Measurements from ENCODE around the gene RHEBL1.

The RHEBL1 gene

DNA sequence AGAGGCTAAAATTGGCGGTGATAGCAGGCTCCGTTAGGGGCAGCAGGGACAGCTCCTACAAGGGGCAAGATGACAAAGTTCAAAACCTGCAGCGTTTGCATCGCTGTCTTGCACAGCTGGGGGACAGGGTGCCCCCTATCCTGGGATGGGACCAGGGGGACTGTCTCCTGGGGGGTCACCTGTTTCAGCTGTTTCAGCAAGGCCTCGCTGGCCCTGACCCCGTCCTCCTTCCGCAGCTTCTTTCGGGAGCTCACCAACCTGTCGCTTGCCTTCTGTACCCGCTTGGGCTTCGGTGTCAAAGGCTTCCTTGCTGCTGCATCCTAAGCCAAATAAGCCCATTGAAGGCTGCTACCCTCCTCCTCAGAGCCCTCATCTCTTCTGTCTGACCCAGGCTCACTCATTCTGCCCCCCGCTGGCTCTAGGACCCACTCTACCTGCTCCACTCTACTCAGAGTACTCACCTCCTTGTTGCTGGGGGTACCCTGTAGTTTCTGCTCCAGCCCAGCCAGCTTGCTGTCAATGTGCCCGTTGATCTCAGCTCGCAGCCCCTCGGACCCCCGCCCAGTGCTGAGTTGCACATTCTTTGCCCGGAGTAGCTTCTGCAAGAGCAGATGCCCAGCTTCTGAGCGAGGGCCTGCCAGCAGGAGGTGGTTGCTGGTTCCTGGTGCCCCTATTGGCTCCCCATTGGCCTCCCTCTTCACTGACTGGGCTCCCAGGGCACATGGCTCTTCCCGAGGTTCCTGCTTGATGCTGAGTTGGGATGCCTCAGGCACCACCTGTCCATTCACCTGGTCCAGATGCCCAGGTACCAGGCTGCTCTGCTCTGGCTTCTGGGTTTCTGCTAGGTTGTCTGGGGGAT, 38.8 kb downstream of the RHEBL1 start:
- Histone ChIP-seq H3K4me1 (ENCODE audit: insufficient read depth, low read length) (no peaks in the 10 kb centered on the region), H3K9ac (ENCODE audit: low read depth, low read length) (no peak overlapping the region), H3K9me3 (ENCODE audit: control insufficient read depth, insufficient read depth, low read length) (no peaks in the 10 kb centered on the region), H3K36me3 (ENCODE audit: insufficient read depth, low read length) (peaks cover 42% of the 10 kb centered on the region)

DNA sequence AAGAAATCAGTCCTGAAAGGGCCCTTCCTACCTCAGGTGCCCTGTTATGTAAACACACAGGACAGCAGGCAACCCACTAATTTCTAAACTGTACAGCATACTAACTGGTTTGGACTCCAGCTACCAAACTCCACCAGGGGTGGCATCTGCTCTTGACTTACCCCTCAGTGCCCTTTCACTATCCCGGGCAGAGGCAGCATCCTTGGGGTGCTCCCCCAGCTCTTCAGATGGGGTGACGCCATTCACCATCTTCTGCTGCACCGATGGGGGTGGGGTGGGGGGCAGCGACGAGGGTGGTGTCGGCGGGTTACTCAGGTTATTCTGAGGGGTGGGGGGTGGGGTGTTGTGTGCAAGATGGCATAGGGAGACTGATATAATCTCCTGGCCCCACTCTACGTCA, 39.7 kb downstream of the RHEBL1 start:
- Histone ChIP-seq H3K9ac (ENCODE audit: low read depth, low read length) (no peak overlapping the region), H3K9me3 (ENCODE audit: control insufficient read depth, insufficient read depth, low read length) (no peaks in the 10 kb centered on the region), H3K36me3 (ENCODE audit: insufficient read depth, low read length) (peaks cover 46% of the 10 kb centered on the region), H3K4me1 (ENCODE audit: insufficient read depth, low read length) (no peaks in the 10 kb centered on the region)

DNA sequence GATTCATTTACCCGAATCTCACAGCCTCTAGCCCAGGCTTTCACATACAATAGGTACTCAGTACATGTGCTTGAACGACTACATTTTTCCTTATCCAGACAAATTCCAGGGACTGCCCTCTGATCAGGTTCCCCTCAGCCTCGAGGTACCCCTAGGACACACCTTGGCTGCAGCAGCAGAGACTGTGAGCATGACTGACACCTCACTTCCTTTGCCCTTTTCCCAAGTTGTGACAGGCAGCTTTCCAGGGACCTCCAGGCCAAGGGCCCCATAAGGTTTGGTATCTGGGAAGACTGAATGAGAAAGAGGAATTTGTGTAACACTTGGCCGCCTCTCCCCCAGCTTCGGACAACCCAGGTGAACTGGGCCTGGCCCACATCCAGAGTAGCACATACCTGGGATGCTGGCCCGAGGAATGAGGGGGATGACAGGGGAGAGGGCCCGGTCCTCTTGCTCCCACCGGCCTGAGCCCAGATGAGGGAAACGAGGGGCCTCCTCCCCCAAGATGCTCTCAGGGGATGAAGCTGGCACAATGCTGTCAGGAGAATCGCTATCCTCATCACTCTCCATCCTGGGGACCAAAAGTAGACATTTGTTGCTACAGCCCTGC, 41.0 kb downstream of the RHEBL1 start:
- H3K9me3 ChIP-seq (ENCODE audit: control insufficient read depth, insufficient read depth, low read length) = no peaks in the 10 kb centered on the region
- H3K4me1 ChIP-seq (ENCODE audit: insufficient read depth, low read length) = no peaks in the 10 kb centered on the region
- no peak overlapping the region for H3K9ac ChIP-seq (ENCODE audit: low read depth, low read length)
- peaks cover 51% of the 10 kb centered on the region for H3K36me3 ChIP-seq (ENCODE audit: insufficient read depth, low read length)

DNA sequence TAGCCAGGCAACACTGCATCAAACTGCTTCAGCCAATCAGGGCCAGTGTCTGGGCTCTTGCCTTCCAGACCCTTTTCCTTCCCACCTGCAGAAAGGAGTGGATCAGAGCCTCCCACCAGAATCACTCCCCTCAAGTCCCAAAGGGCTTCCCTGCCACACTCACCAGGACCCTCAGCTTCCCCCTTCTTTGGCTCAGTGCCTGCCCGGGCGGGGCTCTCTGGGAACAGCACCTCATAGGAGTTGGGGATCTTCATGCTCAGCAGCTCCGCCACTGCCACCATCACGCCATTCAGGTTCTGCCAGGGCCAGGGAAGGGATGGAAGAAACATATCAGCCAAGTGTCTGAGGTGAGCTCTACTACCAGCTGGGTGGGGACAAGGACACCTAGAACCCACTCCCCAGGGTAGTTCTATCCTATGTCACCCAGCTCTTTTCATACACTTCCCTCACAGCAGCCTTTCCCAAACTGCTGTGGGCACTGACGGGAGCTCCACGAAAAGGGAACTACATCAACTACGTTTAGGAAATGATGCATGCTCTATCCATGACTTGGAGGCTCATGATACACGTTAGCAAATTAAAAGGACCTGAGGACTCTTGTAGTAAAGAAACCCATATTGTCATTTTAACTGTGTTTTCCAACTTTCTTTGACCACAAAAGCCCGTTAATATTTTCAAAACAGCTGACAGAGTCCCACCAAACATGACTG, 41.8 kb downstream of the RHEBL1 start:
- Histone ChIP-seq H3K4me1 (ENCODE audit: insufficient read depth, low read length) (no peaks in the 10 kb centered on the region), H3K36me3 (ENCODE audit: insufficient read depth, low read length) (peaks cover 58% of the 10 kb centered on the region), H3K9me3 (ENCODE audit: control insufficient read depth, insufficient read depth, low read length) (no peaks in the 10 kb centered on the region), H3K9ac (ENCODE audit: low read depth, low read length) (no peak overlapping the region)

DNA sequence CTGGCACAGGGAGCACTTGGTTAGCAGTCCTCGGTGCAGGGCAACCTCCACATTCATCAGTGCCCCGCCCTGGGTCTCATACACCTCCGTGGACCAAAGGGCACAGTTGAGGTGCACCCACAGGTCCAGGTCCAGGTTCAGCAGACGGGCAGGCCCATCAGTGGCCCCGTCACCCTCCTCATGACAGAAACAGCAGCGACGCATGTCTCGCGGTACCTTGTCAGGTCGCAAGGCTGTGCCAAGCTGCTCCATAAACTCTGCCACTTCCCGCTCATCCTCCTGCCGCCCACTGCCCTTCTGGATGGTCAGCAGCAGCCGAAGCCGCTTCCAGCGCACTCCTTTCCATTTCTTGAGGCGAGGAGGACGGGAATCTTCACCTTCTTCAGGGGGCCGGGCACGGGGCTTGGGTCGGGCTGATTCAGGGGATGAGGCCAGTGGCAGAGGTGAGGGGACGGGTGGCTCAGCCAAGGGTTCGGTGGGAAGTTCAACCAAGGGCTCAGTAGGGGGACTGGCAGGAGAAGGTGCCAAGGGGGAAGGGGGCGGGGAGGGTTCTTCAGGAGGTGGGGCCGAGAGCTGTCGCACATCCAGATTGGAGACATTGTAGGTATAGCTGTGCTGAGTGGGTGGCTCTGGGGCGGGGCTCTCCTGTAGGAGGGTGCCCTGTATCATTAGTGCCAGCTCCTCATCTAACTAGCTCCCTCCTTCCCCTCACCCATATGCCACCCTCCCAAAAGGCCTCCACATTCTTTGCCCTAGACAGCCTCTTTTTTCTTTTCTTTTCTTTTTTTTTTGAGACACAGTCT, 42.9 kb downstream of the RHEBL1 start:
- Histone ChIP-seq H3K9ac (ENCODE audit: low read depth, low read length) (no peak overlapping the region), H3K4me1 (ENCODE audit: insufficient read depth, low read length) (no peaks in the 10 kb centered on the region), H3K9me3 (ENCODE audit: control insufficient read depth, insufficient read depth, low read length) (no peaks in the 10 kb centered on the region), H3K36me3 (ENCODE audit: insufficient read depth, low read length) (peaks cover 52% of the 10 kb centered on the region)

DNA sequence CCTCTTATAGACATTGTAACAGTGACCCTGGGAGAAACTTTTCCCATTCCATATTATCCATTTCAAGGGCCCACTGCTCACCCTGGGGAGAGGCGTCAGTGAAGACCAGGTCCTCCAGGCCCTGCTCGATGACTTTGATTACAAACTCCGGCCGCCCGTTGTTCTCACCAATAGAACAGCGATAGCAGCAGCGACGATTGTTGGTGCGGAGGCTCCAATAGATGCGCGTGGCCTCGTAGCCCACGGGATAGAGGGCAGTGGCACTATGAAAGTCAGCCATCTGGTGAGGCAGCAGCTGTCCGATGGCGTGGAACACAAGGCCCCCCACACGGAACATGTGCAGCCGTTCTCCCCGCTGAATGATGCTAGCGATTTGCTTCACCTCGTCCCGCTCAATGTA, 43.7 kb downstream of the RHEBL1 start:
- Histone ChIP-seq H3K36me3 (ENCODE audit: insufficient read depth, low read length) (peaks cover 44% of the 10 kb centered on the region), H3K9me3 (ENCODE audit: control insufficient read depth, insufficient read depth, low read length) (no peaks in the 10 kb centered on the region), H3K4me1 (ENCODE audit: insufficient read depth, low read length) (no peaks in the 10 kb centered on the region), H3K9ac (ENCODE audit: low read depth, low read length) (no peak overlapping the region)

DNA sequence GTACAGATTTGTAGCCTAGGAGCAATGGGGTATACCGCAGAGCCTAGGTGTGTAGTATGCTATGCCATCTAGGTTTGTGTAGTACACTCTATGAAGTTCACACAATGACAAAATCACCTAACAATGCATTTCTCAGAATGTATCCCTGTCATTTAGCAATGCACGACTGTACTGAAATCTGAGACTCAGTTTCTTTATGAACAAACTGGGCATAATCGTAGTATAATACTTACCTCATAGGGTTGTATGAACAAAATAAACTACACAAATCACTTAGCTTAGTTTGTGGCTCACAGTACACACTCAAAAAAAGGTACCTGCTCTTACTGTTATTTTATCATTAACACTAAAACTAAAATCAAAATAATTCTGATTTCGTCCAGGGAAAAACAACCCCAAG, 44.3 kb downstream of the RHEBL1 start:
- no peak overlapping the region for H3K9ac ChIP-seq (ENCODE audit: low read depth, low read length)
- peaks cover 44% of the 10 kb centered on the region for H3K36me3 ChIP-seq (ENCODE audit: insufficient read depth, low read length)
- no peaks in the 10 kb centered on the region for H3K9me3 ChIP-seq (ENCODE audit: control insufficient read depth, insufficient read depth, low read length)
- no peaks in the 10 kb centered on the region for H3K4me1 ChIP-seq (ENCODE audit: insufficient read depth, low read length)

DNA sequence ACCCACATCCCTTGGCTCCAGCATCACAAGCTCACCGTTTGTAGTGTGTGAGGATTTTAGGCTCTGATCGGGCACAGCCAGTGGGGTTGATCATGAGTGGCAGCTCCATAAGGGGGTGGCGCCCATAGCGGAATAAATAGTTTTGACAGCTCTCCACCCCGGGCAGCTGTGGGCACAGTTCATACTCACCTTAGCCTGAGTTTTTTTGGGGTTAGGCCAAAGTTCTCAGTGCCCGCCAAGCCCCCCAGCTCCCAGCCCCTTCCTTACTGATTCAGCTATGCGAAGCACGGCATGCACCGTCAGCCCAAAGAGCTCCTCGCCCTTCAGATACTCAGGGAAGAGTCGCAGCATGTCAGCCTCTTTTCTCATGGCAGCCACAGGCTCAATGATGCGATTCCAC, 45.2 kb downstream of the RHEBL1 start:
- no peak overlapping the region for H3K9ac ChIP-seq (ENCODE audit: low read depth, low read length)
- H3K9me3 ChIP-seq (ENCODE audit: control insufficient read depth, insufficient read depth, low read length) = no peaks in the 10 kb centered on the region
- H3K4me1 ChIP-seq (ENCODE audit: insufficient read depth, low read length) = no peaks in the 10 kb centered on the region; the same call in 1 of the 2 replicates
- peaks cover 40% of the 10 kb centered on the region for H3K36me3 ChIP-seq (ENCODE audit: insufficient read depth, low read length)

DNA sequence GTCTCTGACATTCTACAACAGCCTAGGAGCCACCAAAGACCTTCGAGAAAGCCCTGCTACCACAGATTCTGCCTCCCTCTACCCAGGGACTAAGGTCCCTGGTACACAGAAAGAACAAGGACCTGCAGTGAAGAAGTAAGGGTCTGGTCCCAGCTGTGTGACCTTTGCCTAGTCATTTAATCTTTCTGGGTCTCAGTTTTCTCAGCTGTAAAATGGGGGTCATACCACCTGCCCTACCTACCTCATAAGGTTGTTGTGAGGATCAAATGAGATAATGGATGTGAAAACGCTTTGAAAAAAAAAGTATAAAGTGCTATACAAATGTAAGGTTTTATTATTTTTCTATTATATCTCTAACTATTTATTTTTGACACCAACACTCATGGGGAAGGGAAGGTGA, 46.0 kb downstream of the RHEBL1 start:
- Histone ChIP-seq H3K9me3 (ENCODE audit: control insufficient read depth, insufficient read depth, low read length) (no peaks in the 10 kb centered on the region), H3K36me3 (ENCODE audit: insufficient read depth, low read length) (peaks cover 36% of the 10 kb centered on the region), H3K9ac (ENCODE audit: low read depth, low read length) (no peak overlapping the region), H3K4me1 (ENCODE audit: insufficient read depth, low read length) (no peaks in the 10 kb centered on the region; the same call in 1 of the 2 replicates)

DNA sequence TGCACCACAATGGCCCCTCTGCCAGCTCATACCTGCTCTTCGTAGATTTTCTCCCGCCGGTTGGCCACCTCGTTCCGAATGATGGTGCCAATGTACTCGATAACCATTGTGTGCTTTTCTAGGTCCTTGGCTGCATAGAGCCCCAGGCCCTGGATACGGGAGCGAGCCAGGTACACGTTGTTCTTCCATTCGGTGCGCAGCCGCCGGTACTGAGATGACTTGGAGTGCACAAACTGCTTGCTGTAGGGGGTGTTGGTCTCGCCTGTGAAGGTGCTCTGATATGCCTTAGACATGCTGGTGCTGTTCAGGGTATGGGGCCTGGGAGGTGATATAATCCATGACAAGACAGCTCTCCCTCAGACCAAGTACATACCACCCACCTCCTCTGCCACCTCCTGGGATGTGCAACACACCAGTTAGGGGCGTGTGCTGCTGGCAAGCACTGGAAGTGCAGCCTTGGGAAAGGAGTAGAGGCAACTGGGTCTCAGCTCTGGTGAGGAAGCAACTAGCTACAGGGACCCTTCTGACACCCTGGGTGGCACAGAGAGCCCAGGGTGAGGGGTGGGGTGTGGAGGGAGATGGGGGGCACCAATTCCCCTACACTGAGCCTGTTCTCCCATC, 47.1 kb downstream of the RHEBL1 start:
- Histone ChIP-seq H3K9ac (ENCODE audit: low read depth, low read length) (no peak overlapping the region), H3K9me3 (ENCODE audit: control insufficient read depth, insufficient read depth, low read length) (no peaks in the 10 kb centered on the region), H3K4me1 (ENCODE audit: insufficient read depth, low read length) (no peaks in the 10 kb centered on the region; the same call in 1 of the 2 replicates), H3K36me3 (ENCODE audit: insufficient read depth, low read length) (peaks cover 25% of the 10 kb centered on the region)

DNA sequence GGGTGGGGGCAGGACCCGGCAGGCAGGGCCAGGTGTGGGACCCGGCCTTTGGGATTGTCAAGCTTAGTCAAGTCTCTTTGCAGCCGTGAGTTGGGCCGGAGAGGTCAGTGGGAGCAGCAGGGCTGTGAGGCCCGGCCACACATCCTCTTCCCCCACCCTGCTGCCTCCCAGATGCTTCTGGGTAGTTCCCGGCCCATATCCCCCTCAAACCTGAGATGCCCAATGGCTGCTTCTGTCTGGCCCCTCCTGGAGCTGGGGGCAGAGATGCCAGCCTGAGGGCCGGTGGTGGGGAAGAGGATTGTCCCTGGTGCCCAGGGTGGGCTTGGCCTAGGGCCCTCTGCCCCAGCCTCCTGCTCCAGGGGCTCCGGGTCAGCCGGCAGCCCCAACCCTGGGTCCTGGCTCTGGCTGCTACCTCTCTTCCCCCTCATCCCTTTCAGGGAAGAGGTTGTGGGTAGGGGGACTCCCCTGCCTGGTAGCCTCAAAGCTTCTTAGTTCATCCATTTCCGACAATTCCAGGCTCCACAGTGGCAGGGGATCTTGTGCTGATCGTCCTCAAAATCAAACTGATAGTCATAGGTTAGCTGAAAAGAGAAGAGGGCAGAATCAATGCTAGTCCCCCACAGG, 48.4 kb downstream of the RHEBL1 start:
- Histone ChIP-seq H3K9me3 (ENCODE audit: control insufficient read depth, insufficient read depth, low read length) (no peaks in the 10 kb centered on the region), H3K4me1 (ENCODE audit: insufficient read depth, low read length) (no peaks in the 10 kb centered on the region; the same call in 1 of the 2 replicates), H3K36me3 (ENCODE audit: insufficient read depth, low read length) (peaks cover 24% of the 10 kb centered on the region), H3K9ac (ENCODE audit: low read depth, low read length) (no peak overlapping the region)

DNA sequence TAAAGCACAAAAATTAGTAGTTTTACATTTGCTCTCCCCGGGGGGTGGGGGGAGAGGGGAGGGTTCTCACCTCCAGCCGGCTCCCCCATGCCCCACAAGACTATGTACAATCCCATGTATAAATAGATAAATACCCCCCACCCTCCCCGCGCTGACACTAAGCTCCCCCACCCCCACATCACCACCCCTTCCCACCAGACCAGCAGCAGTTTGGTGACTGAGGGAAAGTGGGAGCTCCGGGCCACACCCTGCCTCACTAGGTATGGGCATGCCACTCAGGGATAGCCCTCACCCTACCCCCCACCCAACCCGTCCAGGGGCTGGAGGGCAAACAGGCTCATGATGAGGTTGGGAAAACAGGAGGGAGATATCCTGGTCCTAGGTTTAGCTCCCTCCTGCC, 49.3 kb downstream of the RHEBL1 start:
- Histone ChIP-seq H3K9ac (ENCODE audit: low read depth, low read length) (no peak overlapping the region), H3K4me1 (ENCODE audit: insufficient read depth, low read length) (no peaks in the 10 kb centered on the region; the same call in 1 of the 2 replicates), H3K36me3 (ENCODE audit: insufficient read depth, low read length) (peaks cover 21% of the 10 kb centered on the region), H3K9me3 (ENCODE audit: control insufficient read depth, insufficient read depth, low read length) (no peaks in the 10 kb centered on the region)

DNA sequence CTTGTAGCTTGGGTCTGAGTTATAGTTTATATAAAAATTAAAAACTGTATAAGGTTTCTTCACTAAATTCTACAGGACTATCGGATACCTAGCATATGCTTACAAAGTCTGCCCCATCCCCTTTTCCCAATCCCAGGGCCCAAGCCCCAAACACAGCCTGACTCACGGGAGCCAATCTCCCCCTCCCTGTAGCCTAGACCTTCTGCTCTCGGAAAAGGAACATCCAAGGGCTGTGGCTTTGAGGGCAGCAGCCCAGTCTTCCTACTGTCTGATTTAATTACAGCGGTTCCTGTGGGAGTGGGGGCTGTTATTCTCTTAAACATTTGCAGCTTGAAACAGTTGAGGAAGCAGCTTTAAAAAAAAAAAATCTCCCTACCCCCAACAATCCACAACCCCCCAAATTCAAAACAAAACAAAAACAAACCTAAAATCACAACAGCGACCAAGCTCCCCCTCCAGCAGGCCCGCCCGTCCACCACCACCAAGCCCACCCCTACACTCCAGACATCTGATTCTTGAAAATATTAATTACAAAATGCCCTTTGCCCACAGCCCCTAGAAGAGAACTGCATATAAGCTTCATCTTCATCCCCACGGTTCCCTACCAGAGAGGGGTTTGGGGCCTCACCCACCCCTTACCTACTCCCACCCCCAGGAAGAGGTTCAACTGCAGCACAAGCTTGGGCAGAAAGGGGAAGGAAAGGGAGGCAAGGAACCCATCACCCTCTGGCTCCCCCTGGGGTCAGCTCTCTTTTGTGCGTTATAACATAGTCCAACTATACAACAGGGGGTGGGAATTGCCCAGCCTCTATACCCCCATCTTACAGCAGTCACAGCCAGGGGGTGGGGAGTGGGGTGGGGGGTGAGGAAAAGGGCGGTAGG, 50.1 kb downstream of the RHEBL1 start:
- peaks cover 16% of the 10 kb centered on the region for H3K36me3 ChIP-seq (ENCODE audit: insufficient read depth, low read length)
- no peaks in the 10 kb centered on the region for H3K9me3 ChIP-seq (ENCODE audit: control insufficient read depth, insufficient read depth, low read length)
- H3K9ac ChIP-seq (ENCODE audit: low read depth, low read length) = peak overlapping the region; percentile 92
- H3K4me1 ChIP-seq (ENCODE audit: insufficient read depth, low read length) = no peaks in the 10 kb centered on the region; the same call in 1 of the 2 replicates

Data from ES-I3 (cell line).